Naive B cell (primary cell): ENCODE results near the gene KRTAP10-2. TPM values are rescaled to one million over a fixed set of nuclear protein-coding genes. Genes with fewer than 3 reads are reported as not detected.
"Not testable (repeated sequence)": the region's sequence is repeated elsewhere in the genome, so short reads cannot be mapped to it uniquely, and the experiment has no call there.

Source experiments
- ATAC-seq, 2 donors: fragments of 150-1000 bp; cut with Tn5 transposase; 2 replicates each; pipeline ENCODE4 v1.10.0; 2021; ENCODE audit warnings: low read depth in 2 of 2, mild to moderate bottlenecking in 2 of 2, moderate library complexity in 2 of 2
- DNase-seq: peaks from one replicate; pipeline ENCODE4 v3.0.0; 2022
- H3K27ac Mint-ChIP-seq, 6 donors: one replicate each; pipeline ENCODE4 v1.8.0; 2020 to 2022; ENCODE audit warnings: mild to moderate bottlenecking in 6 of 6, mixed read lengths in 6 of 6, moderate library complexity in 5 of 6, inconsistent platforms in 2 of 6
- H3K27me3 Mint-ChIP-seq, 3 donors: one replicate each; pipeline ENCODE4 v1.8.0; 2021 to 2022; ENCODE audit warnings: mixed read lengths in 3 of 3, mild to moderate bottlenecking in 1 of 3
- H3K36me3 Mint-ChIP-seq, 2 donors: one replicate each; pipeline ENCODE4 v1.8.0; 2020 to 2022; ENCODE audit warnings: mixed read lengths in 2 of 2, inconsistent platforms in 1 of 2, mild to moderate bottlenecking in 1 of 2
- H3K4me1 Mint-ChIP-seq, 3 donors: one replicate each; pipeline ENCODE4 v1.8.0; 2020 to 2022; ENCODE audit warnings: mixed read lengths in 3 of 3, inconsistent platforms in 1 of 3, mild to moderate bottlenecking in 1 of 3, moderate library complexity in 1 of 3
- H3K4me3 Mint-ChIP-seq, 8 donors: one replicate each; pipeline ENCODE4 v1.8.0; 2020 to 2022; ENCODE audit warnings: mild to moderate bottlenecking in 8 of 8, mixed read lengths in 8 of 8, moderate library complexity in 8 of 8, inconsistent platforms in 2 of 8
- H3K9me3 Mint-ChIP-seq, 7 donors: one replicate each; pipeline ENCODE4 v1.8.0; 2020 to 2022; ENCODE audit warnings: mixed read lengths in 7 of 7, mild to moderate bottlenecking in 5 of 7, inconsistent platforms in 2 of 7, moderate library complexity in 1 of 7
- polyA plus RNA-seq, 6 donors: library from polyadenylated mRNA; unstranded; fragments of 300-500 nt; fragmentation: Illumina TruSeq; gene quantifications; one replicate each; pipeline ENCODE4 v1.2.3, GENCODE V29; 2021; ENCODE audit warnings: low read depth in 6 of 6

Gene KRTAP10-2
- polyA plus RNA-seq, 6 donors from 2014 or later: not detected

GRCh38 chr21:44579056-44579832, 27.9 kb upstream of the KRTAP10-2 start:
- Mint-ChIP-seq H3K36me3 (peaks cover 25 to 65% of the 10 kb centered on the region in 2 donors), H3K27me3 (peaks cover 11 to 55% (median 54%) of the 10 kb centered on the region in 3 donors), H3K4me3 (no peak overlapping the region), H3K9me3 (peaks cover 24 to 64% (median 54%) of the 10 kb centered on the region in 7 donors), H3K27ac (no peak overlapping the region), H3K4me1 (peaks cover 0 to 8% (median 3%) of the 10 kb centered on the region in 3 donors)
- DNase-seq: no peak
- no peak for ATAC-seq

DNA sequence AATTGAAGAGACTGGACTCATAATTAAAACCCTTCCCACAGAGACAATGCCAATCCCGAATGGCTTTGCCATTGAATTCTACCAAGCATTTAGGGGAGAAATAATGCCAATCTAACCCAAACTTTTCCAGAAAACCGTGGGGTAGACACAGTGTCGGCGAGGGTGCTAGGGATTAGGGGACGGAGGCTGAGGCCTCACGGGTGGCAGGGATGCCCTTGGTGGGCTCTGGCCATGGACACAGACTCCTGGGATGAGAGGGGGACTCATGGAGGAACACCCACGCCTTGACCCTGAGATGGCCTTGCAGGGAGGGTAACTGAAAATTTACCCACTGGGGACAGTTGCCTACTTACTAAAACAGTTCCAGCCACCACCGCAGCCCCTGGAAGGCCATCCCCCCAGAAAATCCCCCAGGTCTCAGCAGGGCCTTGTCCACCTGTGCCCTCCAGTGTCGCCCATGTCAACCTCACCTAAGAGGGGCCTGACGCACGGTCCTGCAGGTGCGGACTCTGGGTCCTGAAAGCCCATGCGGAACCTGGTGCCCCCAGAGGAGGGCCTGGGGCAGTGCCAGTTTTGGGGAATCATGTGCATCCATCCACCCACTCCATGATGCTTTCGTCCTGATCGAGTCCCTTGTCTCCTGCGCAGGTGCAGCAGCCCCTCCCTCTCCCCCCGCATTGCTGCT, 27.2 kb upstream of the KRTAP10-2 start:
- peaks cover 0 to 8% (median 3%) of the 10 kb centered on the region in 3 donors for H3K4me1 Mint-ChIP-seq
- H3K27ac Mint-ChIP-seq: no peak overlapping the region
- H3K9me3 Mint-ChIP-seq: peaks cover 24 to 62% (median 54%) of the 10 kb centered on the region in 7 donors
- peaks cover 25 to 65% of the 10 kb centered on the region in 2 donors for H3K36me3 Mint-ChIP-seq
- no peak overlapping the region for H3K4me3 Mint-ChIP-seq
- no peak for ATAC-seq
- no peak for DNase-seq
- peaks cover 8 to 55% (median 49%) of the 10 kb centered on the region in 3 donors for H3K27me3 Mint-ChIP-seq

DNA sequence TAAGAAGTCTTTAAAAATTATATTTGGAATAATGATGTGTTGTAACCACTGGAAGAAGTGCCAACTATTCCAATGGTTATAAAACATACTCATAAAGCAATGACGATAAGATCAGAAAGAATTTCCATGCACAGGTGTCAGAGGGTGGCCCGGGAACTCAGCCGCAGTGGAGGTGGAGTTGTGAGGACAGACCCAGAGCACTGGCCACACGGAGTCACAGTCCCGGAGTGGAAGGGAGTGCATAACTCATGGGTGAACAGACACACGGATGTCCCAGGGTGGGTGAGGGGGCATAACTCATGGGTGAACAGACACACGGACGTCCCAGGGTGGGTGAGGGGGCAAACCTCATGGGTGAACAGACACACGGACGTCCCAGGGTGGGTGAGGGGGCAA, 24.7 kb upstream of the KRTAP10-2 start:
- no peak for DNase-seq
- H3K27ac Mint-ChIP-seq: peak overlapping the region in 1 of 6 donors; percentile 22
- peaks cover 17 to 48% of the 10 kb centered on the region in 2 donors for H3K36me3 Mint-ChIP-seq
- peaks cover 0 to 8% (median 3%) of the 10 kb centered on the region in 3 donors for H3K4me1 Mint-ChIP-seq
- H3K27me3 Mint-ChIP-seq: peaks cover 16 to 72% (median 52%) of the 10 kb centered on the region in 3 donors
- H3K4me3 Mint-ChIP-seq: no peak overlapping the region
- ATAC-seq: no peak
- H3K9me3 Mint-ChIP-seq: peaks cover 17 to 43% (median 32%) of the 10 kb centered on the region in 7 donors

DNA sequence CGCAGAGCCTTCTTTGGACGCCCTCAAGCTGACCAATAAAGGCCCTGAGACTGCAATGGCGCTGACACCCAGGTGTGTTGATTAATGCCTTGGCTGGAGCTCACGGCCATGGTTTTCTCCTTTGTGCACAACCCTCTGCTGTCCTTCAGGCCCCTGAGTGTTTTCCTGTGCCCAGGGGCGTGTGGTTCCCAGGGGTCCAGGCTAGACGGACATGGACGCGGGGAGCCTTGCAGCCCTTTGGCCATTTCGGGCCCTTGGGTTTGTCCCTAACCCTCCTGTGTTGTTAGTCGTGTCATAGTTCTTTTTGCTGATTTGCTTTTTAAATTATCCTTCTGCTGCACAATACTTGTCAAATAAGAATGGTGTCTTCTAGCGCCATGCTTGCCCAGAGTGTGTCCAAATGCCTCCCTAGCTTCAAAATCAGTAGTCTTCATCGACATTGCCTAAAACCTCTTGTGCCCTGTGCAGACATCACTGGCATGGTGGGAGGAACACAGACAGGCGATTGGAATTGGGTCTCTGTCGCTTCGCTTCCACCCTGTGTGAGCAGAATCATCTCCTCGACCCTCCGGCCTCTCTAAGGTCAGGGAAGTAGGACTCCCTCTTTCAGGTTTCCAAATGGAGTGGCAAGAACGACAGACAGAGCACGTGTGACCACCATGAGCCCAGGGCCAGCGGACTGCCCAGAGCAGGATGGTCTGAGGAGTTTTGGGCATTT, 24.2 kb upstream of the KRTAP10-2 start:
- Mint-ChIP-seq H3K9me3 (peaks cover 15 to 39% (median 28%) of the 10 kb centered on the region in 7 donors), H3K27ac (peak overlapping the region in 2 of 6 donors; percentile 5 to 44), H3K27me3 (peaks cover 21 to 73% (median 50%) of the 10 kb centered on the region in 3 donors), H3K4me3 (no peak overlapping the region), H3K36me3 (peaks cover 11 to 42% of the 10 kb centered on the region in 2 donors), H3K4me1 (peaks cover 0 to 8% (median 3%) of the 10 kb centered on the region in 3 donors)
- ATAC-seq: no peak
- DNase-seq: no peak

- Mint-ChIP-seq H3K4me3 (no peak overlapping the region), H3K4me1 (peaks cover 0 to 8% (median 3%) of the 10 kb centered on the region in 3 donors), H3K9me3 (peaks cover 9 to 32% (median 22%) of the 10 kb centered on the region in 7 donors), H3K36me3 (peaks cover 11 to 34% of the 10 kb centered on the region in 2 donors), H3K27me3 (peaks cover 21 to 70% (median 50%) of the 10 kb centered on the region in 3 donors), H3K27ac (peak overlapping the region in 2 of 6 donors; percentile 44 to 83)
- ATAC-seq: no peak
- no peak for DNase-seq
Measured at GRCh38 chr21:44574457-44575306, 23.4 kb upstream of the KRTAP10-2 start.

DNA sequence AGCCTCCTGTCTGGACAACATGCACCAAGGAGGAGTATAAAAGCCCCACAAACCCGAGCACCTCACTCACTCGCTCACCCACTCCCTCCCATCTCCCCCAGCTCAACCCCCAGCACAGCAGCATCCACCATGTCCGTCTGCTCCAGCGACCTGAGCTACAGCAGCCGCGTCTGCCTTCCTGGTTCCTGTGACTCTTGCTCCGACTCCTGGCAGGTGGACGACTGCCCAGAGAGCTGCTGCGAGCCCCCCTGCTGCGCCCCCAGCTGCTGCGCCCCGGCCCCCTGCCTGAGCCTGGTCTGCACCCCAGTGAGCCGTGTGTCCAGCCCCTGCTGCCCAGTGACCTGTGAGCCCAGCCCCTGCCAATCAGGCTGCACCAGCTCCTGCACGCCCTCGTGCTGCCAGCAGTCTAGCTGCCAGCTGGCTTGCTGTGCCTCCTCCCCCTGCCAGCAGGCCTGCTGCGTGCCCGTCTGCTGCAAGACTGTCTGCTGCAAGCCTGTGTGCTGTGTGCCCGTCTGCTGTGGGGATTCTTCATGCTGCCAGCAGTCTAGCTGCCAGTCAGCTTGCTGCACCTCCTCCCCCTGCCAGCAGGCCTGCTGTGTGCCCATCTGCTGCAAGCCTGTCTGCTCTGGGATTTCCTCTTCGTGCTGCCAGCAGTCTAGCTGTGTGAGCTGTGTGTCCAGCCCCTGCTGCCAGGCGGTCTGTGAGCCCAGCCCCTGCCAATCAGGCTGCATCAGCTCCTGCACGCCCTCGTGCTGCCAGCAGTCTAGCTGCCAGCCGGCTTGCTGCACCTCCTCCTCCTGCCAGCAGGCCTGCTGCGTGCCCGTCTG, 22.5 kb upstream of the KRTAP10-2 start, which contains the start of gene KRTAP10-4:
Gene KRTAP10-4 (plus strand): TSS at position 100 of the 827 bp plus-strand sequence. CDS start 30 bp downstream, at position 130.
- H3K9me3 Mint-ChIP-seq: peaks cover 9 to 30% (median 21%) of the 10 kb centered on the region in 7 donors
- H3K4me1 Mint-ChIP-seq, DNase-seq, ATAC-seq, H3K27ac Mint-ChIP-seq, H3K4me3 Mint-ChIP-seq: not testable (repeated sequence)
- peaks cover 21 to 63% (median 49%) of the 10 kb centered on the region in 3 donors for H3K27me3 Mint-ChIP-seq
- peaks cover 11 to 32% of the 10 kb centered on the region in 2 donors for H3K36me3 Mint-ChIP-seq

DNA sequence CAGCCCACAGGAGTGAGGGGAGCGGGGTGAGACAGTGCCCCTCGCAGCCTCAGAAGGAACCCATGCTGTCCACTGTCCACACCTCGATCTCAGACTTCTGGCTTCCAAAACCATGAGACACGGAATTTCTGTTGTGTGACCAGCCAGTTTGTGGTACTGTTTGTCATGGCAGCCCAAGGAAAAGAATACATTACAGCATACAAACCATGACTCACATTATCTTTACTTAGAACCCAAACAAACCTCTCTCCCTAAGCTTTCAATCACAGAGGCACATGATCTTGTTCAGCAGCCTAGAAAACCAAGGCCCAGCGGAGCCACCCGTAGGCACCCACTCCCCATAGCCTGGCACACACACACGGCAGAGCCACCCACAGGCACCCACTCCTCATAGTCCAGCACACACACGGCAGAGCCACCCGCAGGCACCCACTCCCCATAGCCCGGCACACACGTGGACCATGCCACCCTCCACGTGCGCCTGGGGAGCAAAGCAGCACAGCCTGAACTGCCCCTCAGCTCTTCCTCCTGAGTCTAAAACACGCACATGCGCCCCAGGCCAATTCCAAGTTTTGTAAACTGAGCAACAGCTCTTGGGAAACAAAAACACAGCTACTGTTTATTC, 21.8 kb upstream of the KRTAP10-2 start:
- no peak for DNase-seq
- Mint-ChIP-seq H3K27ac (no peak overlapping the region), H3K4me1 (peaks cover 0 to 8% (median 3%) of the 10 kb centered on the region in 3 donors), H3K4me3 (no peak overlapping the region), H3K27me3 (peaks cover 21 to 58% (median 49%) of the 10 kb centered on the region in 3 donors), H3K9me3 (peaks cover 9 to 25% (median 18%) of the 10 kb centered on the region in 7 donors), H3K36me3 (peaks cover 8 to 29% of the 10 kb centered on the region in 2 donors)
- no peak for ATAC-seq

- Mint-ChIP-seq H3K27me3 (peaks cover 21 to 57% (median 49%) of the 10 kb centered on the region in 3 donors), H3K4me3 (no peak overlapping the region), H3K36me3 (peaks cover 5 to 20% of the 10 kb centered on the region in 2 donors), H3K4me1 (peaks cover 2 to 8% (median 3%) of the 10 kb centered on the region in 3 donors), H3K9me3 (peaks cover 4 to 16% (median 11%) of the 10 kb centered on the region in 7 donors), H3K27ac (peak overlapping the region in 1 of 6 donors; percentile 10)
- no peak for ATAC-seq
- no peak for DNase-seq
Measured at GRCh38 chr21:44571844-44572782, 20.8 kb upstream of the KRTAP10-2 start.

GRCh38 chr21:44571296-44571695, 20.0 kb upstream of the KRTAP10-2 start:
- Mint-ChIP-seq H3K9me3 (peaks cover 2 to 12% (median 6%) of the 10 kb centered on the region in 7 donors), H3K4me3 (no peak overlapping the region), H3K4me1 (peaks cover 3 to 15% (median 10%) of the 10 kb centered on the region in 3 donors), H3K27me3 (peaks cover 21 to 57% (median 49%) of the 10 kb centered on the region in 3 donors), H3K36me3 (peaks cover 5 to 13% of the 10 kb centered on the region in 2 donors), H3K27ac (peak overlapping the region in 1 of 6 donors; percentile 10)
- ATAC-seq (no peak), DNase-seq (no peak)

GRCh38 chr21:44569861-44570517, 18.7 kb upstream of the KRTAP10-2 start:
- Mint-ChIP-seq H3K9me3 (peaks cover 0 to 4% (median 3%) of the 10 kb centered on the region in 7 donors), H3K4me1 (peaks cover 8 to 21% (median 20%) of the 10 kb centered on the region in 3 donors), H3K27me3 (peaks cover 13 to 46% (median 38%) of the 10 kb centered on the region in 3 donors), H3K4me3 (peak overlapping the region in 2 of 8 donors; percentile 33 to 48), H3K27ac (peak overlapping the region in 3 of 6 donors; percentile 54 to 70 (median 62)), H3K36me3 (peaks cover 0 to 13% of the 10 kb centered on the region in 2 donors)
- DNase-seq (no peak), ATAC-seq (no peak)
